KMS-11 (cell line): ENCODE data around the gene PCYT2.

Experiments used
- H2AFZ ChIP-seq: fragments of 200-600 bp; sonication (generic); 2 replicates; pipeline ENCODE4 v1.6.1; 2016; ENCODE audit warnings: antibody characterized with exemption, mixed run types, low read depth
- H3K27ac ChIP-seq: fragments of 200-600 bp; sonication (generic); 2 replicates; pipeline ENCODE4 v1.6.1; 2016; ENCODE audit warnings: mild to moderate bottlenecking, mixed run types
- H3K27me3 ChIP-seq: fragments of 200-600 bp; sonication (generic); 2 replicates; pipeline ENCODE4 v1.6.1; 2017; ENCODE audit warnings: mild to moderate bottlenecking, low read depth, mixed run types, moderate library complexity; ENCODE audit not compliant: insufficient read depth
- H3K36me3 ChIP-seq: fragments of 200-600 bp; sonication (generic); 2 replicates; pipeline ENCODE4 v1.6.1; 2017; ENCODE audit warnings: mild to moderate bottlenecking, mixed run types; ENCODE audit not compliant: insufficient read depth
- H3K4me1 ChIP-seq: fragments of 200-600 bp; sonication (generic); 2 replicates; pipeline ENCODE4 v1.6.1; 2016; ENCODE audit warnings: mild to moderate bottlenecking, low read depth, mixed run types; ENCODE audit not compliant: poor library complexity, severe bottlenecking
- H3K4me2 ChIP-seq: fragments of 200-600 bp; sonication (generic); 2 replicates; pipeline ENCODE4 v1.7.0; 2016; ENCODE audit warnings: mild to moderate bottlenecking, mixed run types
- H3K4me3 ChIP-seq: fragments of 200-600 bp; sonication (generic); IDR thresholded peaks from 2 replicates; pipeline ENCODE4 v1.6.1; 2017; ENCODE audit warnings: low read depth, low read length, mixed read lengths; ENCODE audit not compliant: insufficient read depth
- H3K79me2 ChIP-seq: fragments of 200-600 bp; sonication (generic); 2 replicates; pipeline ENCODE4 v1.6.1; 2016; ENCODE audit warnings: low read depth, mixed run types; ENCODE audit not compliant: insufficient read depth
- H3K9ac ChIP-seq: fragments of 200-600 bp; sonication (generic); 2 replicates; pipeline ENCODE4 v1.6.1; 2016; ENCODE audit warnings: mild to moderate bottlenecking, mixed run types
- H4K20me1 ChIP-seq: fragments of 200-600 bp; sonication (generic); 2 replicates; pipeline ENCODE4 v1.6.1; 2016; ENCODE audit warnings: mild to moderate bottlenecking, mixed run types; ENCODE audit not compliant: insufficient read depth
- CTCF ChIP-seq: fragments of 200-600 bp; sonication (generic); conservative IDR thresholded peaks from 2 replicates; pipeline ENCODE4 v1.6.1; 2017; ENCODE audit warnings: low read depth, mild to moderate bottlenecking, antibody characterized with exemption, low read length, moderate library complexity, mixed read lengths

PCYT2 gene

GRCh38 chr17:81890447-81891302, 20.5 kb downstream of the PCYT2 start:
- Histone ChIP-seq H3K27me3 (no peaks in the 10 kb centered on the region), H3K4me3 (no peak overlapping the region), H3K9ac (peak overlapping the region; percentile 94), H3K36me3 (peaks cover 39% of the 10 kb centered on the region; the same call in 1 of the 2 replicates), H2AFZ (no peak overlapping the region), H3K4me2 (peak overlapping the region; percentile 99), H3K4me1 (peaks cover 22% of the 10 kb centered on the region), H3K27ac (peak overlapping the region; percentile 73), H4K20me1 (no peaks in the 10 kb centered on the region; the same call in 1 of the 2 replicates), H3K79me2 (peaks cover 60% of the 10 kb centered on the region)
- no peak for TF ChIP-seq CTCF

GRCh38 chr17:81889602-81890001, 21.6 kb downstream of the PCYT2 start:
- no peaks in the 10 kb centered on the region for H3K27me3 ChIP-seq
- no peak overlapping the region for H3K4me3 ChIP-seq
- no peak overlapping the region for H2AFZ ChIP-seq
- H3K9ac ChIP-seq: peak overlapping the region; percentile 94; the same call in 1 of the 2 replicates
- H3K4me1 ChIP-seq: peaks cover 22% of the 10 kb centered on the region
- peak overlapping the region; percentile 73; the same call in 1 of the 2 replicates for H3K27ac ChIP-seq
- peaks cover 39% of the 10 kb centered on the region; the same call in 1 of the 2 replicates for H3K36me3 ChIP-seq
- TF ChIP-seq CTCF: no peak
- H4K20me1 ChIP-seq: no peaks in the 10 kb centered on the region; the same call in 1 of the 2 replicates
- H3K4me2 ChIP-seq: peak overlapping the region; percentile 99
- peaks cover 60% of the 10 kb centered on the region for H3K79me2 ChIP-seq

- no peak overlapping the region for H3K9ac ChIP-seq
- no peaks in the 10 kb centered on the region; the same call in 1 of the 2 replicates for H4K20me1 ChIP-seq
- no peak overlapping the region for H3K27ac ChIP-seq
- no peak overlapping the region for H3K4me3 ChIP-seq
- peak overlapping the region; percentile 99; the same call in 1 of the 2 replicates for H3K4me2 ChIP-seq
- H3K79me2 ChIP-seq: peaks cover 60% of the 10 kb centered on the region
- peaks cover 39% of the 10 kb centered on the region; the same call in 1 of the 2 replicates for H3K36me3 ChIP-seq
- H3K27me3 ChIP-seq: no peaks in the 10 kb centered on the region
- no peak overlapping the region for H2AFZ ChIP-seq
- H3K4me1 ChIP-seq: peaks cover 22% of the 10 kb centered on the region
- no peak for TF ChIP-seq CTCF
Measured at GRCh38 chr17:81888988-81889595, 22.1 kb downstream of the PCYT2 start.

- H4K20me1 ChIP-seq: no peaks in the 10 kb centered on the region; the same call in 1 of the 2 replicates
- H2AFZ ChIP-seq: no peak overlapping the region
- peaks cover 22% of the 10 kb centered on the region for H3K4me1 ChIP-seq
- no peaks in the 10 kb centered on the region for H3K27me3 ChIP-seq
- no peak overlapping the region for H3K27ac ChIP-seq
- no peak for TF ChIP-seq CTCF
- H3K4me3 ChIP-seq: no peak overlapping the region
- H3K79me2 ChIP-seq: peaks cover 60% of the 10 kb centered on the region
- H3K4me2 ChIP-seq: no peak overlapping the region
- peaks cover 39% of the 10 kb centered on the region; the same call in 1 of the 2 replicates for H3K36me3 ChIP-seq
- no peak overlapping the region for H3K9ac ChIP-seq
Measured at GRCh38 chr17:81888105-81888987, 22.9 kb downstream of the PCYT2 start.
